Astrocyte of the spinal cord (primary cell): ENCODE results near the gene SYNDIG1L.

Source experiments
- DNase-seq: peaks from one replicate; pipeline ENCODE4 v3.0.0; 2011; ENCODE audit warnings: low read depth, low spot score
- H3K4me3 ChIP-seq: 2 replicates; pipeline ENCODE4 v1.5.1; 2011; ENCODE audit warnings: low read depth, mild to moderate bottlenecking, low read length, moderate library complexity
- in situ Hi-C: cut with HindIII; loops from 2 replicates; pipeline ENCODE4 v1.10.0; 2017; ENCODE audit warnings: low sequenced_read_pairs
- TF ChIP-seq, protein P1 (sequence below): IDR thresholded peaks from 2 replicates; pipeline ENCODE4 v1.5.1; 2012; ENCODE audit warnings: low read depth, mild to moderate bottlenecking, low read length, inconsistent platforms

The SYNDIG1L gene

DNA sequence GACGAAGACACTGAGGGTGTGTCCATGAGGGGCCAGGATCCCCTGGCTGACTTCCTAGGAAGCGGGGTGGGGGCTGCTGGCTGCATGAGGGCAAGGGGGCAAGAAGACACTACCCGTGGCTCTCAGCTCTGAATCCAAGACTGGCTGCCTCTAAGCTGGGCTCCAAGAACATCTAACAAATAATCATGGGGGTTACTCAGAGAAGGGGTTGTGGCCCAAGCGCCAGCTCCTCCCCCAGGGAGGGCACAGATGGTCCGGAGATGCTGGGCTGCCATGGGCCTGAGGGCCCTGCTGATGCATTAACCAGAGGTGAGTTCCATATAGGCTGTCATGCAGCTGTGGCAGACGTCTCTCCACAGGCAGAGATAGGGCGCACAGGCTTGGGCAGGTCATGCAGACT lies 14.3 kb downstream of the SYNDIG1L start:
- in situ Hi-C loops: no loop called here
- no peak for DNase-seq
- TF ChIP-seq, protein P1, sequence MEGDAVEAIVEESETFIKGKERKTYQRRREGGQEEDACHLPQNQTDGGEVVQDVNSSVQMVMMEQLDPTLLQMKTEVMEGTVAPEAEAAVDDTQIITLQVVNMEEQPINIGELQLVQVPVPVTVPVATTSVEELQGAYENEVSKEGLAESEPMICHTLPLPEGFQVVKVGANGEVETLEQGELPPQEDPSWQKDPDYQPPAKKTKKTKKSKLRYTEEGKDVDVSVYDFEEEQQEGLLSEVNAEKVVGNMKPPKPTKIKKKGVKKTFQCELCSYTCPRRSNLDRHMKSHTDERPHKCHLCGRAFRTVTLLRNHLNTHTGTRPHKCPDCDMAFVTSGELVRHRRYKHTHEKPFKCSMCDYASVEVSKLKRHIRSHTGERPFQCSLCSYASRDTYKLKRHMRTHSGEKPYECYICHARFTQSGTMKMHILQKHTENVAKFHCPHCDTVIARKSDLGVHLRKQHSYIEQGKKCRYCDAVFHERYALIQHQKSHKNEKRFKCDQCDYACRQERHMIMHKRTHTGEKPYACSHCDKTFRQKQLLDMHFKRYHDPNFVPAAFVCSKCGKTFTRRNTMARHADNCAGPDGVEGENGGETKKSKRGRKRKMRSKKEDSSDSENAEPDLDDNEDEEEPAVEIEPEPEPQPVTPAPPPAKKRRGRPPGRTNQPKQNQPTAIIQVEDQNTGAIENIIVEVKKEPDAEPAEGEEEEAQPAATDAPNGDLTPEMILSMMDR: no peak
- H3K4me3 ChIP-seq: no peak overlapping the region

DNA sequence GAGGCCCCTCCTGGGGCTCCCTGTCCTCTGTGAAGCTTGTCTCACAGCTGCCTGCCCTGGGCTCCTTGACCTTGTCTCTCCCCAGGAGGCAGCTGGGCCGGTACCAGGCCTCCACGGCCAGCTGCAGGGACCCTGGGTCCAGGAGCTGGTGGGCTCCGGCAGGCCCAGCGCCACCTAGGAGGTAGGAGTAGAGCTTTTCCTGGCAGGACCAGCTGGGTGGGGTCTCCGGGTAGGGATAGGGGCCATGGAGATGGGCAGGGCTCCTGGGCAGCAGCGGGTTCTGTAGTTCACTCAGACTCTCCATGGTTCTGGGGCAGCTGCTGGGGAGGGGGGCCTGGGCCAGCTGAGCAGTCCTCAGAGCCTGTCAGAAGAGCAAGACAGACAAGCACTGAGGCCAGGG lies 16.6 kb downstream of the SYNDIG1L start:
- DNase-seq: no peak
- H3K4me3 ChIP-seq: no peak overlapping the region
- in situ Hi-C loops: no loop called here

DNA sequence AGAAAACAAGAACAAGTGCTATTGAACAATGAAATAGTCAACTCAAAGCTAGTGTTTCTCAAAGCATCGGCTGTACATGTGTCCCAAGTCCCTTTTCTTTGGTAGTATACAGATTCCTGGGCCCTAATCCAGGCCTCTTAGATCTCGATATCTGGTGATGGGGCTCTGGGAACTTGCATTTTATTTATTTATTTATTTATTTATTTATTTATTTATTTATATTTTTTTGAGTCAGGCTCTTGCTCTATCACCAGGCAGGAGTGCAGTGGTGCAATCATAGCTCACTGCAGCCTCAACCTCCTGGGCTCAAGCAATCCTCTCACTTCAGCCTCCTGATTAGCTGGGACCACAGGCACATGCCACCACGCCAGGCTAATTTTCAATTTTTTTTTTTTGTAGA lies 17.1 kb downstream of the SYNDIG1L start:
- H3K4me3 ChIP-seq: no peak overlapping the region
- TF ChIP-seq, protein P1: no peak
- in situ Hi-C loops: no loop called here
- no peak for DNase-seq

More for the DNA sequence above, 16.6 kb downstream of the SYNDIG1L start:
- TF ChIP-seq, protein P1: no peak

DNA sequence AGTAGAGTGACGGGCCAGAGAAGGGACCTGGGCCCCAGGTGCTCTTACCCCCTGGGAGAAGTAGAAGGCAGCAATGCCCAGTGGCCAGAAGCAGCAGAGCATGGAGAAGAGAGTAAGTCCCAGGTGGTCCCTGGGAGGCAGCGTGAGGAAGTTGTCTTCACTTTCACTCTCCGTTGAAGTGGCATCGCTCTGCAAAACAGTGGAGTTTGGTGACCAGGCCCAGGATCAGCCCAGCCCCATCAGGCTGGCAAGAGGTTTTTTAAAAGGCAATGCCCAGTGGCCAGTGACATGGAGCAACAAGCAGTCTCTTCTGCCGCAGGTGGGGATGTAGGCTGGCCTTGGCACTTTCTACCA lies 18.2 kb downstream of the SYNDIG1L start:
- DNase-seq: no peak
- in situ Hi-C loops: no loop called here
- no peak overlapping the region for H3K4me3 ChIP-seq
- TF ChIP-seq, protein P1: no peak

DNA sequence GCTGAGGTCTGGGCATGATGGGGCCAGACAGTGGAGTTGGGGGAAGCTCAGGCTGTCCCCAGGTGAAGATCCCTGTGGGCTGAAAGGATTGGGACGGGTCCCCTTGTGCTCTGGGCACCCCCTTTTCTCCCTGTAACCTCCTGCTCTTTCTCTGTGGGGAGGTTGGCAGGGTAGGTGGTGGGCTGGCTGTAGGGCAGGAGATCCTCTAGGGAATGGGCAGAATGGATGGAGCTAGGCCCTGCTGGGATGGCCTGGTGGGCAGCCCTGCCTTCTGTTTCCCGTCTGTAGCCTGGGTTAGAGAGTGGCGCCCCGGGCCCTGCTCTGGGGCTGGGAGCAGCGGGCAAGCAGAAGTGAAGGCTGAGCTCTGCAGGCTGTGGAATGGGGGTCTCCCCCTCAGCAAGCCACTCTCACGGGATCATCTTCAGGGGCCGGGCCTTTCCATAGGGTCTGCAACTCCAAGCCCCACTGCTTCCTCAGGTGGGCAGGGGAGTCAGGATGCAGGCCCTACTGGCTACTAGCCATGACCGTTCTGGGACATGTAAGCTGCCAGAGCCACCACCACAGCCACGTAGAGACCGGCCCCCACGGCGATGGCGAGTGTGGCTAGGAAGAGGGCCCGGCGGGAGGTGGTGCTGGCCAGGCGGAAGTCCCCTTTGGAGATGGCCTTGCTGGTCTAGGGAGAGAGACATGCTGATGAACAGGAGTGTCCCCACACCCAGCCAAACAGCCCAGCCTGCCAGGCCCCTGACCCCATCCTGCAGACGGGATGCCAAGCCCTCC lies 18.8 kb downstream of the SYNDIG1L start:
- in situ Hi-C loops: no loop called here
- H3K4me3 ChIP-seq: no peak overlapping the region
- TF ChIP-seq, protein P1: no peak
- DNase-seq: no peak

DNA sequence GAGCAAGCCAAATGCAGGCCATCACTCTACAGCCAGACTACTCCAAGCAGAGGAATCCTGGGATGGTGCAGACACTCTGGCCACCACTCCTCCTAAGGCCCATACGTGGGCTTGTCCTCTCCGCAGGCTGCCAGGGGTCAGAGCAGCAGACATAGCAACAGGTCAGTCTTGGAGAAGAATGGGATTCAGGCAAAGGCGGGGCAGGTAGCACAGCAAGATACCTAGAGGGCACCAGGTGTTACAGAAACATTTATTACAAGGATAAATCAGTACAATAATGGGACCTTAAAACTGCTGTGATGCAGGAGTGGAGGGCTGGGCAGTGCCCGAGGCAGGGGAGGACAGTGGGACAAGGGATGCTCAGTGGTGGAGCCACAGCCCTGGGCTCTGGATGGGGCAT lies 20.3 kb downstream of the SYNDIG1L start:
- in situ Hi-C loops: no loop called here

More for the DNA sequence above, 20.3 kb downstream of the SYNDIG1L start:
- no peak for DNase-seq
- no peak overlapping the region for H3K4me3 ChIP-seq
- TF ChIP-seq, protein P1: no peak
